Bronchial epithelial cell (primary cell): ENCODE data around the gene CH25H. TPM values are rescaled to one million over a fixed set of nuclear protein-coding genes. Genes with fewer than 3 reads are reported as not detected.

Experiments
- DNase-seq: peaks from one replicate; pipeline ENCODE4 v3.0.0-alpha.2; 2010; ENCODE audit warnings: low read depth
- FAIRE-seq: peaks from 2 replicates; lab custom pipeline; 2011; peaks lifted over from hg19 to GRCh38; lab: Jason Lieb, UNC
- H3K27me3 ChIP-seq: 2 replicates; pipeline ENCODE4 v1.5.1; 2011; ENCODE audit warnings: low read length; ENCODE audit not compliant: control insufficient read depth, insufficient read depth
- H3K36me3 ChIP-seq: 2 replicates; pipeline ENCODE4 v1.5.1; 2011; ENCODE audit warnings: low read length; ENCODE audit not compliant: control insufficient read depth, insufficient read depth
- H3K4me3 ChIP-seq: 2 replicates; pipeline ENCODE4 v1.5.1; 2011; ENCODE audit warnings: mild to moderate bottlenecking, low read depth, low read length, control low read depth
- total RNA-seq: library from RNA; depleted of rRNA; stranded (reverse); fragments of >200 nt; gene quantifications from 2 replicates; pipeline ENCODE4 v1.2.1, GENCODE V29; 2014
- TF ChIP-seq, protein P1 (sequence below): IDR thresholded peaks from 2 replicates; pipeline ENCODE4 v1.5.1; 2011; ENCODE audit warnings: mild to moderate bottlenecking, moderate library complexity, low read length, control low read depth, inconsistent platforms; ENCODE audit not compliant: insufficient read depth, severe bottlenecking

The CH25H gene
- total RNA-seq, 1 donor from 2014 or later: not detected

DNA sequence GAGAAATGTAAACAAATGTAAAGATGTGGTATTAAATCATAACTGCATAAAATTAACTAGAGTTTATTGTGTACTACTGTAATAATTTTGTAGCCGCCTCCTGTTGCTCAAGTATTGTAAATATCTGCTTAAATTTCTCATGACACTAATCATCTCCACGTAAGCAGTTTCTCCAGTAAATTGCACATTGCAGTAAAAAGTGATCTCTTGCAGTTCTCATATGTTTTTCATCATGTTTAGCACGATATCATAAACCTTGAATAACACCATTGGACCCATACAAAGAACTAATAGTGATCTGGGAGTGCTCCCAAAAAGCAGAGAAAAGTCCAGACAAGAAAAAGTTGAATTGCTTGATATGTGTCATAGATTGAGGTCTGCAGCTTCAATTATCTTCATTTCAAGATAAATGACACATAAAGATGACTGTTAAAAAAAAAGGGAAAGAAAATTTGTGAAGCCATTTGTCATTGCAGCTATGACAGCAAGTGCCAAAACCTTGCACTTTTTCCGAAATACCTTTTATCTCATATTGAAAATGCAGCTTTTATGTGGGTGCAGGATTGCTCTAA, 29.2 kb upstream of the CH25H start:
- TF ChIP-seq, protein P1, sequence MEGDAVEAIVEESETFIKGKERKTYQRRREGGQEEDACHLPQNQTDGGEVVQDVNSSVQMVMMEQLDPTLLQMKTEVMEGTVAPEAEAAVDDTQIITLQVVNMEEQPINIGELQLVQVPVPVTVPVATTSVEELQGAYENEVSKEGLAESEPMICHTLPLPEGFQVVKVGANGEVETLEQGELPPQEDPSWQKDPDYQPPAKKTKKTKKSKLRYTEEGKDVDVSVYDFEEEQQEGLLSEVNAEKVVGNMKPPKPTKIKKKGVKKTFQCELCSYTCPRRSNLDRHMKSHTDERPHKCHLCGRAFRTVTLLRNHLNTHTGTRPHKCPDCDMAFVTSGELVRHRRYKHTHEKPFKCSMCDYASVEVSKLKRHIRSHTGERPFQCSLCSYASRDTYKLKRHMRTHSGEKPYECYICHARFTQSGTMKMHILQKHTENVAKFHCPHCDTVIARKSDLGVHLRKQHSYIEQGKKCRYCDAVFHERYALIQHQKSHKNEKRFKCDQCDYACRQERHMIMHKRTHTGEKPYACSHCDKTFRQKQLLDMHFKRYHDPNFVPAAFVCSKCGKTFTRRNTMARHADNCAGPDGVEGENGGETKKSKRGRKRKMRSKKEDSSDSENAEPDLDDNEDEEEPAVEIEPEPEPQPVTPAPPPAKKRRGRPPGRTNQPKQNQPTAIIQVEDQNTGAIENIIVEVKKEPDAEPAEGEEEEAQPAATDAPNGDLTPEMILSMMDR: no peak
- Histone ChIP-seq H3K4me3 (no peak overlapping the region), H3K27me3 (no peaks in the 10 kb centered on the region), H3K36me3 (peaks cover 1% of the 10 kb centered on the region)
- FAIRE-seq: no peak
- no peak for DNase-seq

DNA sequence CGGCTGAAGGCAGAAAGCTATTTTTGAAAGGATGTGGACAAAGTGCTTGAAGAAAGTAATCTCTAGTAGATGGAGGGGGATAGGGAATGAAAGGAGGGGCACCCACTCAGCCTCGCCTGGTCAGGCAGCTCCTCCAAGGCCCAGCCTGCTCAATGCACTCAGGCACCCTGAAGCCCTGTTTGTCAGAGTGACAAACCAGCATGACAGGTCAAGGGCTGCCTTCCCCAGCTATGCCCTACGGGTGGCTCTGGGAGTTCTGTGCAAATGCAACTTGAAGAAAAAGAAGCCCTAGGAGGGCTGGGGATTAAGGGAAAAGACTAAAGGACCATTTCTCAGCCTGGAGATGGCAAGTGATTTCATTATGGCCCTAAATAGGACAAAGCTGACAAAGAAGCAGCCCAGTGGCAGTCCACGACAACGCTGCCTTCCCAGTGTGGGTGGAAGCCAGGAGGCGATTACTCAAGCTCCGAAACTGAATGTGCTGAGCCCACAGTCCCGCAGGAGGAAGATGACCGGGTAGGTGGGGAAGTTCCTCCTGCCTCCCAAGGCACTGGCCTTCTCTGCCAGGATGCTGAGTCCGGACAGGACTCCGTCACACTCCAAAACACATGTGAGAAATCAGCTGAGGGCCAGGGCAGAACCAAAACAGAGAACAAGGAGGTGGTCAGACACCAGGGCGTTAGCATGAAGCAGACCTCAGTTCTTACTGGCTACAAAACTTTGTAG, 28.1 kb upstream of the CH25H start:
- no peak for FAIRE-seq
- TF ChIP-seq, protein P1: no peak
- no peaks in the 10 kb centered on the region for H3K27me3 ChIP-seq
- H3K36me3 ChIP-seq: no peaks in the 10 kb centered on the region
- H3K4me3 ChIP-seq: no peak overlapping the region
- DNase-seq: no peak

DNA sequence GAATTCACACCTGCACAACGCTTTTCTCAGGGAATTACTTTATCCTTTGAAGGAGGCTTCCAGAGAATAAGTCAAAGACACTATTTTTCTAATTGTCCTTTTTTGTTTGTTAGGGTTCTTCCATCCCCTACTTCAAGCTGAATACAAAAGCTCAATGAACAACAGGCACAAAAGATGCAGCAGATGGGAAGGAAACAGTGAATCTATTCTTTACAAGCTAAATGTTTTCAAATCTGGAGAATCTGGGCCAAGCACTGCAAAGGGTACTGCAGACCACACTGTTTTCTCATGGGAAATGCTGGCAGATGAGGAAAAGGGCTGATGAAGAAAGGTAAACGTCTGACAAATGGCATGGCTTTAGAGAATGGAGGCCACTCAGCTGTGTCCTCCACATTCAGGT, 25.9 kb upstream of the CH25H start:
- Histone ChIP-seq H3K4me3 (no peak overlapping the region), H3K36me3 (no peaks in the 10 kb centered on the region), H3K27me3 (no peaks in the 10 kb centered on the region)
- TF ChIP-seq, protein P1: no peak
- no peak for FAIRE-seq
- DNase-seq: no peak

DNA sequence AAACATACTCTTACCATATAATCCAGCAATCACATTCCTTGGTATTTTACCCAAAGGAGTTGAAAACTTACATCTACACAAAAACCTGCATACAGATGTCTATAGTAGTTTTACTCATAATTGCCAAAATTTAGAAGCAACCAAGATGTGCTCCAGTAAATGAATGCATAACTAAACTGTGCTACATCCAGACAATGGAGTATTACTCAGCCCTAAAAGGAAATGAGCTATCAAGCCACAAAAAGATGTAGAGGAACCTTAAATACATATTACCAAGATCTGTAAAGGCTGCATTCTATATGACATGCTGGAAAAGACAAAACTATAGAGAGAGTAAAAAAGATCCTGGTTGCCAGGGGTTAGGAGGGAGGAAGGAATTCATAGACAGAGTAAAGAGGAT, 21.8 kb upstream of the CH25H start:
- H3K36me3 ChIP-seq: no peaks in the 10 kb centered on the region
- FAIRE-seq (no peak), DNase-seq (no peak)
- TF ChIP-seq, protein P1: no peak
- no peak overlapping the region for H3K4me3 ChIP-seq
- no peaks in the 10 kb centered on the region for H3K27me3 ChIP-seq

DNA sequence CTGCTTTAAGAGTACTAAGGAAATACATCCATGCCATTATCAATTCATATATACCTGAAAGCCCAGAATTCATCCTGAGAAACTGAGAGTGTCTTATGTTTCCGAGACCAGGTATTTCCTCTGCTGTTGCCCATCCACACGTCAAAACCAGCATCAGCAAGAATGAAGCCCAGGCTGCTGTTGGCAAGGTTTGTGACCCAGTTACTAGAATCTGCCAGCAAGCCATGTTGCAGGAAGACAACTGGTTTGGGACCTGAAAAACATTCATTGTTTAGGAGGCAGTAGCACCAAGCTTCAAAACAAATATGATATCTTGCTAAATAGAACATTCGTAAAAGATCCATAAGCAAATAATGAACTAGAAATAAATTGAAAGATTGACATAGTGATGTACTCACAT, 21.0 kb upstream of the CH25H start:
- H3K4me3 ChIP-seq: no peak overlapping the region
- DNase-seq (no peak), FAIRE-seq (no peak)
- TF ChIP-seq, protein P1: no peak
- no peaks in the 10 kb centered on the region for H3K36me3 ChIP-seq
- no peaks in the 10 kb centered on the region for H3K27me3 ChIP-seq

DNA sequence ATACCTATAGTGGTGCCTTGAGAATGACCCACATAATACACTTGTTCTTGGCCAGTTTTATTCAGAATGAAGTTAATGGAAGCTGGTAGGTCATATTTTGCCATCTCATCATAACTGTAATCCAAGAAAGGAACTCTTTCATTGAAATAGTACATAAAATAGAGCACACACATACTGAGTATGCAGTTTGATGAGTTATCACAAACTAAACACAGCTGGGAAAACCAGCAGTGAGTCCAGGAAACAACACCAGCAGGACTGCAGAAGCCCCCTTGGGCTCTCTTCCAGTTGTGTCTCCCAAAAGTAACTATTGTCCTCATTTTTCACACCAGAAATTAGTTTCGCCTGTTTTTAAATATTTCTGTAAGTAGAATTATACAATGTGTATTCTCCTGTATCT, 19.8 kb upstream of the CH25H start:
- Histone ChIP-seq H3K27me3 (no peaks in the 10 kb centered on the region), H3K36me3 (no peaks in the 10 kb centered on the region), H3K4me3 (no peak overlapping the region)
- DNase-seq (no peak), FAIRE-seq (no peak)
- TF ChIP-seq, protein P1: no peak
